Nephron progenitor cell (in vitro differentiated cells): Measurements from ENCODE around the gene ANKFN1.

Experiments used
- DNase-seq: peaks from one replicate; pipeline ENCODE4 v3.0.0; 2021
- H3K27ac Mint-ChIP-seq: 2 replicates; pipeline ENCODE4 v1.8.0; 2021; ENCODE audit warnings: mild to moderate bottlenecking, moderate library complexity, mixed read lengths
- H3K27me3 Mint-ChIP-seq: 2 replicates; pipeline ENCODE4 v1.8.0; 2021; ENCODE audit warnings: mild to moderate bottlenecking, low read depth, mixed read lengths; ENCODE audit not compliant: poor library complexity
- H3K36me3 Mint-ChIP-seq: 2 replicates; pipeline ENCODE4 v1.8.0; 2021; ENCODE audit warnings: low read depth, mixed read lengths
- H3K4me1 Mint-ChIP-seq: 2 replicates; pipeline ENCODE4 v1.8.0; 2021; ENCODE audit warnings: mixed read lengths
- H3K4me3 Mint-ChIP-seq: 2 replicates; pipeline ENCODE4 v1.8.0; 2021; ENCODE audit warnings: mild to moderate bottlenecking, moderate library complexity, mixed read lengths
- H3K9me3 Mint-ChIP-seq: 2 replicates; pipeline ENCODE4 v1.8.0; 2021; ENCODE audit warnings: mild to moderate bottlenecking, moderate library complexity, mixed read lengths
- CTCF ChIP-seq: fragments of 200-600 bp; sonication (generic); IDR thresholded peaks from 2 replicates; pipeline ENCODE4 v1.5.0; 2021; ENCODE audit warnings: antibody characterized with exemption

ANKFN1 gene

GRCh38 chr17:56159826-56160380 lies 6.6 kb downstream of the ANKFN1 start:
- no peak for TF ChIP-seq CTCF
- Mint-ChIP-seq H3K4me1 (peaks cover 12% of the 10 kb centered on the region), H3K9me3 (no peaks in the 10 kb centered on the region), H3K4me3 (no peak overlapping the region), H3K27me3 (peaks cover 5% of the 10 kb centered on the region), H3K36me3 (no peaks in the 10 kb centered on the region), H3K27ac (no peak overlapping the region)
- no peak for DNase-seq

GRCh38 chr17:56160422-56160821 lies 7.1 kb downstream of the ANKFN1 start:
- no peak for DNase-seq
- Mint-ChIP-seq H3K4me3 (no peak overlapping the region), H3K27me3 (peaks cover 10% of the 10 kb centered on the region), H3K27ac (no peak overlapping the region), H3K9me3 (no peaks in the 10 kb centered on the region), H3K4me1 (peaks cover 12% of the 10 kb centered on the region), H3K36me3 (no peaks in the 10 kb centered on the region)
- no peak for TF ChIP-seq CTCF

- TF ChIP-seq CTCF = no peak
- Mint-ChIP-seq H3K27me3 (peaks cover 24% of the 10 kb centered on the region), H3K4me3 (no peak overlapping the region), H3K9me3 (no peaks in the 10 kb centered on the region), H3K27ac (no peak overlapping the region), H3K36me3 (no peaks in the 10 kb centered on the region), H3K4me1 (peaks cover 4% of the 10 kb centered on the region)
- DNase-seq = no peak
Observed at GRCh38 chr17:56165072-56165641, 11.9 kb downstream of the ANKFN1 start.

DNA sequence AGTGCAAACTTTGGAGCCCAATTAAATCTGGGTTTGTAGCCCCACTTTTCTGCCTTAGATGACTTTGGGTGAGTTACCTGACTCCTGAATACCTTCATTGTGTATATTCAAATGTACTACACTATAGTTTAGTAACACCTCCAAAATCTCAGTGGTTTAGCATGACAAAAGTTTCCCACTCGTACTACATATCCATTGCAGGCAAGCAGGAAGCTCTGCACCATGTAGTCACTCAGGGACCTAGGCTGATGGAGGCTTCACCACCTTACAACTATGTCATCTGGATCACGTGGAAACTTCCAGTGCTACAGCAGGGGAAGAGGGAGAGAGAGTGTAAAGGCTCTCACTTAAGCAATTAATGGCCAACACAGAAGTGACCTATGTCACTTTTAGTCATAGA lies 14.2 kb downstream of the ANKFN1 start:
- peaks cover 4% of the 10 kb centered on the region for H3K4me1 Mint-ChIP-seq
- no peak overlapping the region for H3K27ac Mint-ChIP-seq
- no peaks in the 10 kb centered on the region for H3K9me3 Mint-ChIP-seq

DNA sequence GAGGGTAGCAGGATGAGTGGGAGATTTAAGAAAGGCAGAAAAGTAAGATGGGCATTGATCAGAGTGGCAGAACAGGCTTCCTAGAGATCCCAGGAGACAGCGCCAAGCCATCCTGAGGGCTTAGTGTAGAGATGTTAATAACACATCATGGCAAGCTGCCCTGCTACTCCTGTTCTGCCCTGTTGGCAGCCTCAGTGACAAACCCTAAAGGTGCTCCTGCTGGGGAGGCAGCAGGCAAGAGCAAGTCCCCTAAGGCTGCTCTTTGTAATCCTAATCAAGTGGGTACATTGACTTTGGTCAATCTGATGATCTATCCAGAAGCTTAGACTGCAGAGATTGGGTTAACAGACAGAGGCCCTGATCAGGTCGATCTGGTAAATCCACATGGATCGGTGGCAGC lies 16.3 kb downstream of the ANKFN1 start:
- DNase-seq = no peak
- Mint-ChIP-seq H3K36me3 (no peaks in the 10 kb centered on the region), H3K4me1 (peaks cover 25% of the 10 kb centered on the region), H3K27me3 (peaks cover 20% of the 10 kb centered on the region), H3K27ac (no peak overlapping the region), H3K4me3 (no peak overlapping the region), H3K9me3 (no peaks in the 10 kb centered on the region)
- no peak for TF ChIP-seq CTCF

More for the DNA sequence above, 14.2 kb downstream of the ANKFN1 start:
- no peak for TF ChIP-seq CTCF
- Mint-ChIP-seq H3K4me3 (no peak overlapping the region), H3K36me3 (no peaks in the 10 kb centered on the region), H3K27me3 (peaks cover 24% of the 10 kb centered on the region)
- no peak for DNase-seq
